GM19463 (cell line): ENCODE data around the gene KIZ.
A peak's percentile ranks its signal among the peaks of the same experiment; 100 is the strongest.

Source experiments
- ATAC-seq: cut with Tn5 transposase; IDR thresholded peaks from one replicate; pipeline ENCODE4 v1.9.1; 2021; ENCODE audit warnings: mild to moderate bottlenecking, moderate library complexity; ENCODE audit not compliant: unreplicated experiment

Gene KIZ

DNA sequence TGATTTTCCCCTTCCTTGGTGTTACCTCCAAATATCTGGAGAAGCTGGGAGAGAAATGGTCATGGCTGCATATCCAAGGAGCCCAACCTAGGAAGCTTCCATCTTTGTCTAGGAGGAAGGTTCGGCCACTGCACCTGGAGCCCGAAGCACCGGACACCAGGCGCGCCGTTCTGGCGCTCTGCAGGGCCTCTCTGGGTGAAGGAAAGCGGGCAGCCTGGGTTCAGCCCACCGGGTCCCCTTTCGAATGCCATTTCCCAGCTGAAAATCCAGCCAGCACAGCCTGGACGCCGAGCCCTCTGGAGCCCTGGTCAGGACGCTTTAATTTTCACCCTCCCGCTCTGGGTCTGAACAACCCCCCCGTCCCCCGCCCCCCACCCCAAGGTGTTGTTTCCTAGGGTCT is 21.0 kb upstream of the KIZ start:
- no peak for ATAC-seq

DNA sequence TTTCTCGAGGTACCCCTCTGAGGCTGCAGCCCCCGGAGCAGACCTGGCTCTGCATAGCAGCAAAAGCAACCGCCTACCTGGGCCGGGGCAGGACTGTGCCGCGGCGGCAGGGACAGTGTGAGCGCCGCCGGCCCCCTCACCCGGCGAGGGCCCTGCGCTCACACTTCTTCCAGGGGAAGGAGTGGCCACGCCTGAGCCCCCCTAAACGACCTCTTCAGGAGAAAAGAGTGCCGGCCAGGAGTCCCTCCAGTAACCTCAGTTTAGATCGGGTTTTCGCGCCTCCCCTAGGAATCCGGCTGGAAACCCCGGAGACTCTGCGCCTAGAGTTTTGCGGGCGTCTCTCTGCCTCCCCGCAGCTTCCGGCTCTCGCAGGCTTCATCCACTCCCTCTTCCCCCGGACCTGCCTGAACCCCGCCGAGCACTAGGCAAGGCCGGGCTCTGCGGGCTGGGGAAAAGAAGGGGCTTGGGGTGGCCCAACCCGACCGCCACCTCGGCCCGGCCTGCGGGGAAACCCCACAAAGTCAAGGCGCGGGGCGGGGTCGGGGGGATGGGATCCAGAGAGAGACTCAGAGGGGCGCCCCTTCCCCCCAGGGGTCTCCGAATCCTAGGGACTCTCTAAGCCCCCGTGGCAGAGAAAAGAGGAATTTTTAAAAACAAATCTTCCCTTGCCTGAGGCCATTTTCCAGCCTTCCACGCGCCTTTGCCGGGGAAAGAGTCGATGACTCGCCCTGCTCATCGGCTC is 20.3 kb upstream of the KIZ start:
- ATAC-seq = no peak

DNA sequence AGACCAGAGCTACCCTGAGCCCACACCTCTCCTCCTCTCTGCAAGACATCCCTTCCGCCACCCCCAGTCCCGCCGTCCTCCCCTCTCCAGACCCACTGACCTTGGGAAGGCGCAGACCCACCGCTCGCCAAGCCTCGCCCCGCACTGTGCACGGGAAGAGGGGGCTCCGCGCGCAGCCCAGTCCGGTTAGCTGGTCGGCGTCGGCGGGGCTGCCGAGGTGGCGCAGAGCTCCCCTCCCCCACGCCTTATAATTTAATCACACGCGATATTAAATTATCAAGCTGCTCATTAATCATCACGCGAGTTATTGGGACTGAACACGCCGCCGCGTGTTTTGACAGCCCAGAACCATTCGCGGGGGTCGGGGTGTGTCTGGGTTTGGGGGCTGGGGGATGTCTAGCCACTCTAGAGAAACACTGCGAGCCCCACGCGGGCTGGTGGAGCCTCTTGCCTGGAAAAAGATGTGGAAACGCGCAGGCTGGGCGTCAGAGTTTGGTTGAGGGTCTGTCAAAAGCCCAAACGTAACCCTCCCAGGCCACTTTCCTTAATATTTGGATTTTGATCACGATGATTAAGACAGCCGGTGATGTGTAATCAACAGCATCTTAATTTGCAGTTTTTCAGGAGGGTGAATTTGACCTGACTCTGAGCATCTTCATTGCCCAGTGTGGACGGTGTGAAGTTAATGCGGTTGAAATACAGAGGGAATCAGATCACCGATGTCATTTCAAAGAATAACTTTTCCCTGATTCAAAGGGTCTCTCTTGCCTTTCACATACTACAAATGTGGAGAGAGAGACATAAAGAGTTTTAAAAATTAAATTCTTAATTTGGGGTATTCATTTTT is 19.5 kb upstream of the KIZ start, which contains the start of gene LINC00237:
Gene LINC00237, minus strand, starts transcription at position 188 of the 847 bp plus-strand sequence.
- no peak for ATAC-seq

DNA sequence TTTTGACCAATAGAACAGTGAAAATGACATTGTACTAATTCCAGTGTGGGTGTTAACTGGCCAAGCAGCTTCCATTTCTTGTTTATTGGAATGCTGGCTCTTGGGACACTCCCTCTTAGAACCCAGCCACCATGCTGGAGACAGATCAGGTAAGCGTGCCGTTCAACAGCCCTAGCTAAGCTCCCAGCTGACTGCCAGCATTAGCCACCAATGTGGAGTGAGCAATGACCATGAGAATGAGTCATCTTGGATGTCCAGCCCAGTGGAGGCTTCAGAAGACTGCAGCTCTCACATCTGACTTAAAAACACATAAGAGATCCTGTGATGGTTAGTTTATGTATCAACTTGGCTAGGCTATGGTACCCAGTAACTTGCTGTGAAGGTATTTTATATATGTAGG is 16.7 kb upstream of the KIZ start:
- ATAC-seq = no peak

DNA sequence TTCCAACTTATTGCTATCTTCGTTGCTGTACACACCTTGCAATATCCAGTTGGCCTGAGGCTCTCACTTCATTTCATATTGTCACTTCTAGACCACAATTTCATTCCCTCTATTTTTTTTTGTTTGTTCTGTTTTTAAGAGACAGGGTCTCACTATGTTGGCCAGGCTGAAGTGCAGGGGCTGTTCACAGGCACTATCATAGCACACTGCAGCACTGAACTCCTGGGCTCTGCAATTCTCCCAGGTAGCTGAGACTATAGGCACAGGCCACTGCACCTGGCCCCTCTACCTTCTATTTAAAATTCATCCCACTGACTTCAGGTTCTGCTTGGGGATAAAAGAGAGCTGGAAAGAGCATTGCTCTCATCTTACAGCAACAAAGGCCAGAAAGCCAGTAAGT is 15.1 kb upstream of the KIZ start:
- ATAC-seq = no peak

DNA sequence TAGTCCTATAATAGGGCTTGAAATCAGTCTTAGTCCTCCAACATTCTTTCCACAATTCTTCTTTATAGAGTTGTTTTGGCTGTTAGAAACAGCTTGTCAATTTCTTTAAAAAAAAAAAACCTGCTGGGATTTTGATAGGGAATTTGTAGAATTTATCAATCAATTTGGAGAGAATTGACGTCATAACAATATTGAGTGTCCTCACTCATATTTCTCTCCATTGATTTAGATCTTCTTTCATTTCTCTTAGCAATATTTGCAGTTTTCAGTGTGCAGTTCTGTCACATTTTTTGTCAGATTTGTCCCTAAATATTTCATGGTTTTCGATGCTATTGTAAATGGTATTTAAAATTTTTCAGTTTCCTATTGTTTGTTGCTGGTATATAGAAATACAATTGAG is 14.5 kb upstream of the KIZ start:
- ATAC-seq = no peak

DNA sequence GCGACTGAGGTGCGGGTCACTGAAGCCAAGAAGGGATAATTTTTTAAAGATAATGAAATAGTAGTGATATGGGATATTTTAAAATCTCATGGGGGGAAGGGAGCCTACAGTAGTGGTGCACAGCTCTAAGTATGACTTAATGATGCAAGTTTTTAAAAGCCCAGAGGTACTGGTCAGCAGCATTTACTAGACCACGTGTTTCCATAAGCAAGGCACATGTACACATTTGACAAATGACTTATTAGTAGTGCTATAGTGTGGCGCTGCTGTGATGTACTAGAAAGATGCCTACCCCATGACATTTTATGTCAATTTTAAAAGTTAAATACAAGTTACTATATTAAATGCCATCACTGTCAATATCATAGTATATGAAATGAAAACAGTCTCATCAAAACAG is 12.2 kb upstream of the KIZ start:
- no peak for ATAC-seq

DNA sequence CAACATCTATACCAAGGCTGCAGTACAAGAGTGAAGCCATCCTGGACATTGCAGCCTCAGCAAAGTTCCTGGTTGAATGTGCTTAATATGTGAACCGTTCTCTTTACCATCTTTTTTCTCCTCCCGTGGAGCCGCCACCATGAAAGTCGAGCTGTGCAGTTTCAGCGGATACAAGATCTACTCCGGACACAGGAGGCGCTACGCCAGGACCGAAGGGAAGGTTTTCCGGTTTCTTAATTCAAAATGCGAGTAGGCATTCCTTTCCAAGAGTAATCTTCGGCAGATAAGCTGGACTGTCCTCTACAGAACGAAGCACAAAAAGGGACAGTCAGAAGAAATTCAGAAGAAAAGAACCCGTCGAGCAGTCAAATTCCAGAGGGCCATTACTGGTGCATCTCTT is 11.3 kb upstream of the KIZ start:
- ATAC-seq = no peak

DNA sequence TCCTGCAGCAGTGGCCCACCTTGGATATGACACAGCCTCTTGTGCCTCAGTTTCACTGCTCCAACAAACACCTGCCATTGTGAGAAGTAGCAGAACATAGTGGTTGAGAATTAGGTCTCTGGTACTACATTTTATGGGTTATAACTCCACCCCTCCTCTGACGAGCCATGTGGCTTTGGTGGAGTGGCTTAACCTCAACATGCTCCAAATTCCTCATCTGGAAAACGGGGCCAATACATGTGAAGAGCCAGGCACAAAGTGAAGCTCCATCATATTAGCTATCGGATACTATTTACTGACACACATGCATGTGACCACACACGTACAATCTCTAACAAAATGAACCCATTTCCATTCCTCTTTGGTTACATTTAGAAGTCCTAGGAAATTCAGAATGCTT is 8.4 kb upstream of the KIZ start:
- no peak for ATAC-seq

DNA sequence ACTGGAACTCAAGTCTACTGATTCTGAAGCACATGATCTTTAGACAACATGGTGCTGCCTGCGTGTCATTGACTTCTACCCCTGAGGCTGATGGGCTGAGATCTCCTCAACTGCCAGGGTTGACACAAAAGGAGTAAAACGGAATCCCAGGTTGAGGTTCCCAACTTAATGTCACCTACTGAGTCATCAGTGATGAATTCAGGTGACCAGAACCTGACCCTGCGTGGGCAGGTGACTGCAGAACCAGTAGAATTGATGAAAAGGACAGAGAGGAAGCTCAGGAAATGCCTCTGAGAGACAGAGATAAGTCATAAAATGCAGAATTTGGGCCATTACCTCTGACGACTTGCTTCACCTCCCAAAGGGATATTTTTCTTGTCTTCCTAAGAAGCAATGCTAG is 7.7 kb upstream of the KIZ start:
- ATAC-seq = no peak

DNA sequence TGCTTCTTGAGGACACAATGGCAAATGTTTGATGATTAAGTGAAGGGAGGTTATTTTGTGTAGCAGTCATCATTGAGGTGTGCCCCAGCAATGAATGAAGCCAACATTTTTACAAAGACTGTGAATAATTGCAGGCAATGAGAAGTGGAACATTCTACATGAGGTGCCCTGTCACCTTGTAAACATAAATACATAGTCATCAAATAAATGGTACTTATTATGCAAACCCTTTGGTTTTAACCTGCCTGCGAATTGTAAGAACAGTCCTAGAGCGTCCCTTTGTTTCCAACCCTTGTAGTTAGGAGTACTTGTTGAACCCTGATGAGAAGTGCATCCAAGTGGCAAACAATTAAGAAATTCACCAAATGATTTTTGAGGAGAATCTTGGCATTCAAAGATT is 7.1 kb upstream of the KIZ start:
- no peak for ATAC-seq

DNA sequence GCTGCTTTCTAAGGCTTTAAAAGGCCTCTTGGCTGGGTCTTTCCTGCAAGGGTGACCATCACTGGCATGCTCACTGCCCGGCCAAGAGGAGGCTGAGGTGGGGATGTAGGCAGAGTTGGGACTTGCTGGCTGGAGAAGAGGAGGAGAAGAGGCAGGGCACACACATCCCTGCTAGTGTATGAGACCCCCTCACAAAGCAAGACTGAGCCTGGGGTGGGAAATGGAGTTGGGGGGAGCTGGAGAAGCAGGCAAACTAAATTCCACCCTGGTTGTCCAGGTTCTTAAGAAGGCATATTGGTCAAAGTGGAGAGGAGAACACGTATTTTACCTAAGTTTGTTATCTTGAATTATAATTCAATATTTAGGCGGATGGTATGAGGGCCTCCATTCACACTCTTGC is 1.7 kb upstream of the KIZ start:
- ATAC-seq = no peak

DNA sequence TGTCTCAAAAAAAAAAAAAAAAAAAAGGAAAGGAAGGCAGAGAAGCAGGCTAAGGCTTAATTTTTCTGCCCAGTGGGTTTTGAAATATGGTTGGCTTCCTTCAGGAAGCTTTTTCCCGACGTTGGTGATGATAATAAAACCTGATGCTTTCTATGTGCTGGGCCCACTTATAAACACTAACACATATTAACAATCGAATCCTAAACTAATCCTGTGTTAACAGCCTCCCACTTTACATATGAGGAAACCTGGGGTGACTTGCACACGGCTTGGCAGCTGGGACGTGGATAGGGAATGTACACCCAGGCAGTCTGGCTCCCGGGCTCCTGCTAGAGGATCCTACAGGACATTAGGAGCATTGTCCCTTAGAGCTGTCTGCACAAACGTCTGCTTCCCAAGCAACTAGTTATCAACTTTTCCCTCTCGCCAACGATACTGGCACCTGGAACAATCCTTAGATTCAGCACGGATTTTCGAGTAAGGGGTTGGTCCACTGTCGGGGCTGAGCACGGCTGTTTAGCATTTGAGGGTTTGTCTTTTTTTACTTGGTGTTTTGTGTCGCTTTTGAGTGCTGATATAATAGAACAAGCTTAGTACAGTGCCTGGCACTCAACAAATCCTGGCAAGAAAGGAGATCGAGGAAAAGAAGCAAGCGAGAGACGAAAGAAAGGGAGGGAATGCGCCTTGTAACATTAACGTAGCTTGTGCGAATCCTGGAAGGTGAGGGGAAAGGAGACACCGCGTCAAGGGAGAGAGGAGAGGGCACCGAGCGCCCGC is 622 bp upstream of the KIZ start:
- ATAC-seq = peak; percentile 11

DNA sequence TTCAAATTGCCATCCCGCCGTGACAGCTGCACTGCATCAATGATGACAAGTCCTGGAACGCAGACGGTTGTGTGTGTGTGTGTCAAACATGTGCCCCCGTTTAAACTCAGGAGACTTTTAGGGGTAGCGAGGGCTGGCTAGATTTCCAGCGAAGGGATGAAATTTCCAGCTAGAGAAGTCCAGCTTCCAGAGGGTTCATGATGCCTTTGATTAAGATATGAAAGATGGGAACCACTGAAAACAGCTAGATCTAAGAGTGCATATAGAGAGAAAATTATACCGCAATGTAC is 644 bp downstream of the KIZ start:
- ATAC-seq = no peak

DNA sequence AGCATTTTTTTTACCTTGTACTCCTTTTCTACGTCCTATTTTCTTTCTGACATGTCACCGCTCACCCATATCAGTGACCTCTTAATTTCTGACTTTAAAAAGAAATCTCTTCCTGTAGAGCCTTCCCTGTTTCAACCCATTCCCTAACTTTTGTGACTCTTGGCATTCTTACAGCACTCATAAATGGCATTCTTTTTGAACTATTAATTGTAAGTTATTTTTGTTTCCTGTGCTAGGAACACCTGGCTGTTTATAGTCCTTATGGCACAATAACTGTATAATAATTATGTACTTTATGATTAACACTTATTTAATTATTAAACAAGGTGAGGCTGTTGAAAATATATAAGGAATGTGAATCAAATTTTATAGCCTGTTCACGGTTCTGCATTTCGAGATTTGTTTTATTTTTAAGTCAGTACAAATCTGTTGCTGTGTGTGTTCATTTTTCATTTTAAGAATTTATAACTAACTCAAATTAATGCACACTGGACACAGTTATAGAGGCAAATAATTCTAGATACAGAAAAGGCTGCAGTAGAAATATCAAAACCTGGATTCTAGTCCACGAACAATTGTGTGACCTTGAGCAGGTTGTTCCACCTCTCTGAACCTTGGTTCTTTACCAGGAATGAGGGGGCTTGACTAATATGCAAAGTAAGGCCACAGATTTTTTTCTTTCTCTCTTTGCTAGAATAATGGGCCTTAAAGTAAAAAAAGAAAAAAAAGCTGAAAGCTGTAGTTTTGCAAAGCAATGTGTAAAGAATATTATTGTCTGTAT is 1.5 kb downstream of the KIZ start:
- no peak for ATAC-seq

DNA sequence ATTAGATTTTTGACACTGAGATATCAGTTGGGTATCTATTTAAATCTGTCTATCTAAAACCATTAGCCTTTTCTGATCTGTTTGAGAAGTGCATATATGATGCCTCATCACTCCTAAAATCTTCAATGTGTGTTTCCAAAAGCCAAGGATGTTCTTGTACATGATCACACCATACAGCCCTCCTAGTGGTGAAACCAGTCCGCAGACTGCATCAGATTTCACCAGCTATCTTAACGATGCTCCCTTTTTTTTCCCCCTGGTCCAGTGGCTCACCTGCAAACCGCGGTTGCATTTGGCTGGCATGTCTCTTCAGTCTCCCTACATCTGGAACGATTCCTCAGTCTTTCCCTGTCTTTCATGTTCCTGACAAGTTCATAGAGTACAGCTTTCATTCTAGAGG is 4.0 kb downstream of the KIZ start:
- ATAC-seq = no peak

DNA sequence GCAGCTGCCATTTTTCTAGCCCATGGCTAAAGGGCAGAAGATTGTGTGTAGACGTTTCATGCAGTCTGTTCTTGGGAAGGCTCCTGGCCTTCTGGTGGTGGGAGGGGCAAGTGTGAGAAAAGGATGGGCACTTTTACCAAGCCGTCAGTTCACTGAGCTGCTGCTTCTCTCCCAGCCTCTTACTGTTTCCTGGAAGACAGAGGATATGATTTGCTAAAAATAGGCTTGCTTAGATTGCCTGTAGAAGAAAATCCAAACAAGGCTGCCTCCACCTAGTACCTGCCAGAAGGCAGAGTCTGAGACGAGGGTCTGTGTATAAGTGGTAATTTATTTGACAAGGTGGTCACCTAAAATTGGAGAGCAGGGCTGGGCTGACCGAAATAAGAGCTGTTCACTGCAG is 7.5 kb downstream of the KIZ start:
- no peak for ATAC-seq

DNA sequence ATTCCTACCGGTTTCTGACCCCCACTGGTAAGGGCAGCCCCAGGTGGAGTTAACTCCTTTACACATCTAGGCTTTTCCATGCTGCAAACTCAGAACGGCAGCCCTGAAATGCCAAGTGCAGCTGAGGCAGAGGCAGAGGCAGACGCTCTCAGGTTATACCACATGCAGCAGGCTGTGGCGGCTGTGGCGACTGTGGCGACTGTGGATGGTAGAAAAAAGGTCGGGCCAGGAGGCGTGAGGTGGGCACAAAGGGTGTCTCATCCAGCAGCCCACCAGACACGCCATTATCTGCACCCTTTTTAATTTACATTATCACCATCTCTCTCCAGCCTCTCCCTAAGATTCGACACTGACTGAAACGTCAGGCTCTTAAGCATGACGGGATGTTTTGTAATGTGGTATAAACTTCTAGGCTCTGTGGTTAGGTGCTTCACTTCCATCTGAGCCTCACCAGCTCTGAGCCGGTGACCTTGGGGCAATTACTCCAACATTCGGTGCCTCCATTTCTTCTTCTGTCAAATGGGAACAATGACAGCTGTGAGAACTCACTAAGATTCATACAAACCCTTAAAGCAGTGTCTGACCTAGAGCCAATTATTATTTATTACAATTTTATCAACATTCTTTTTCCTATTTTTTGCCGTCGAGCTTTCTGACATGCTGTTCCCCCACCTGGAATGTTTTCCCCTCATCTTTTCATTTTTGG is 8.2 kb downstream of the KIZ start:
- ATAC-seq = no peak

DNA sequence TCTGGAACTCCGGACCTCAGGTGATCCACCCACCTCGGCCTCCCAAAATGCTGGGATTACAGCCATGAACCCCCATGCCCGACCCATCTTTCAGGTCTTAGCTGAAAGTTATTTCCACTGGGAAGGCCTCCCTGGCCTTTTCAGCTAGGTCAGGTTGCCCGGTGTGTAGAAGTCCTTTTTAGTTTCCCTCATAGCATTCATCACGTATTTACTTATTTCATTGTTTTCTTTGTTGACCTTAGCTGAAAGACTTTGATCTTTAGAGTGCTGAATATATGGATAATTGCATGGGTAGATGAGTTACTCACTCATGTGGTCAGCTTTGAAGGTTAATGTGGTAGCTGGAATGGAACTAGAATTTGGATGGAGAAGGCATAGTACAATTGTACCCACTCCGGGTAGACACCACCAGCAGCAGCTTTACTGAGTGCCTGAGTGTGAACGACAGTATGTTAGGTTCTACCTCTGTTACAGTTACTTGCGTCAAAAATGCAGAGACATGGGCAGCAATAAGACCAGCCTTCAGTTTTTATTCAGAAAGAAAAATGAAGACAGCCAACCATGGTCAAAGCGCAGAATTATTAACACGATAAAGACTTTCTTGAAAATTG is 9.1 kb downstream of the KIZ start:
- no peak for ATAC-seq
